Endothelial cell of umbilical vein (primary cell): ENCODE measurements around the gene CACNA1S. TPM values are rescaled to one million over a fixed set of nuclear protein-coding genes. Genes with fewer than 3 reads are reported as not detected.

Source experiments
- BruUV-seq: library from RNA; stranded (reverse); fragments of 400-500 nt; replicated peaks from 2 replicates; lab custom pipeline; 2021; lab: Mats Ljungman, UMichigan
- CTCF ChIA-PET: fragments of 300-600, 350-600 bp; sonication (Branson Sonifier 250); formaldehyde crosslinking; loops from one replicate; lab custom pipeline; 2021; ENCODE audit warnings: antibody characterized with exemption, inconsistent platforms; lab: Charles Lee
- POLR2A ChIA-PET: fragments of 300-600, 350-600 bp; sonication (Branson Sonifier 250); formaldehyde crosslinking; loops from one replicate; lab custom pipeline; 2021; ENCODE audit warnings: antibody characterized with exemption, inconsistent platforms; lab: Charles Lee
- DNase-seq: peaks from one replicate; pipeline ENCODE4 v3.0.0-alpha.2; 2011; ENCODE audit warnings: low read depth, low spot score
- FAIRE-seq: peaks from 2 replicates; lab custom pipeline; 2011; peaks lifted over from hg19 to GRCh38; lab: Jason Lieb, UNC
- H2AFZ ChIP-seq: 2 replicates; pipeline ENCODE4 v1.6.0; 2012; ENCODE audit warnings: low read depth, low read length, control low read depth, inconsistent platforms
- H3K27ac ChIP-seq: 2 replicates; pipeline ENCODE4 v1.5.1; 2011; ENCODE audit warnings: low read depth, mild to moderate bottlenecking, control low read depth, low read length, moderate library complexity; ENCODE audit not compliant: insufficient read depth
- H3K27me3 ChIP-seq, 2 experiments: 2 replicates each; pipeline versions ENCODE4 v1.6.0 to v1.6.1; 2011; ENCODE audit warnings: low read length in 2 of 2, mixed read lengths in 1 of 2; ENCODE audit not compliant: control insufficient read depth in 2 of 2, insufficient read depth in 2 of 2
- H3K36me3 ChIP-seq, 2 experiments: 2 replicates in 1 of 2; 3 replicates in 1 of 2; pipeline ENCODE4 v1.5.1; 2011; ENCODE audit warnings: low read length in 2 of 2, mild to moderate bottlenecking in 1 of 2, moderate library complexity in 1 of 2; ENCODE audit not compliant: control insufficient read depth in 2 of 2, insufficient read depth in 2 of 2; ENCODE audit errors: extremely low read depth in 1 of 2
- H3K4me1 ChIP-seq: 3 replicates; pipeline ENCODE4 v1.5.1; 2011; ENCODE audit warnings: mild to moderate bottlenecking, low read length; ENCODE audit not compliant: control insufficient read depth, insufficient read depth; ENCODE audit errors: extremely low read depth
- H3K4me2 ChIP-seq: 2 replicates; pipeline ENCODE4 v1.6.1; 2011; ENCODE audit warnings: low read length, control low read depth, mixed read lengths; ENCODE audit not compliant: insufficient read depth
- H3K4me3 ChIP-seq, 3 experiments: fragments of 200-600 bp in 1 of 3; sonication (generic), shearing (Covaris generic) in 1 of 3; replicated peaks in 1 of 3; 2 replicates each; pipeline ENCODE4 v1.5.1; 2011 to 2016; ENCODE audit warnings: control low read depth in 3 of 3, low read length in 3 of 3, mild to moderate bottlenecking in 2 of 3, inconsistent platforms in 1 of 3, low read depth in 1 of 3, moderate library complexity in 1 of 3; ENCODE audit not compliant: insufficient read depth in 1 of 3
- H3K79me2 ChIP-seq: 2 replicates; pipeline ENCODE4 v1.6.0; 2012; ENCODE audit warnings: low read length, inconsistent platforms; ENCODE audit not compliant: control insufficient read depth, insufficient read depth
- H3K9ac ChIP-seq: replicated peaks from 2 replicates; pipeline ENCODE3; 2011; ENCODE audit warnings: low read length, control low read depth; ENCODE audit not compliant: insufficient read depth; ENCODE audit errors: extremely low read depth
- H3K9me1 ChIP-seq: replicated peaks from 3 replicates; pipeline ENCODE4 v1.6.0; 2011; ENCODE audit warnings: mild to moderate bottlenecking, low read length; ENCODE audit not compliant: control insufficient read depth, insufficient read depth; ENCODE audit errors: extremely low read depth
- H3K9me3 ChIP-seq: replicated peaks from 2 replicates; pipeline ENCODE4 v1.5.1; 2012; ENCODE audit warnings: low read length, inconsistent platforms; ENCODE audit not compliant: control insufficient read depth, insufficient read depth
- H4K20me1 ChIP-seq: replicated peaks from 2 replicates; pipeline ENCODE3; 2011; ENCODE audit warnings: mild to moderate bottlenecking, low read length; ENCODE audit not compliant: control insufficient read depth, insufficient read depth; ENCODE audit errors: extremely low read depth
- CTCF ChIP-seq, 2 donors: IDR thresholded peaks; 1 replicate in 1 of 2; 2 replicates in 1 of 2; pipeline ENCODE4 v1.5.1; 2011; ENCODE audit warnings: low read length in 2 of 2, mild to moderate bottlenecking in 2 of 2, moderate library complexity in 2 of 2, control low read depth in 1 of 2, inconsistent platforms in 1 of 2, low read depth in 1 of 2; ENCODE audit not compliant: insufficient read depth in 1 of 2; ENCODE audit errors: extremely low read depth in 1 of 2
- EZH2 ChIP-seq: IDR thresholded peaks from 2 replicates; pipeline ENCODE4 v1.6.1; 2012; ENCODE audit warnings: borderline replicate concordance, low read depth, mild to moderate bottlenecking, moderate library complexity, low read length, inconsistent platforms; ENCODE audit not compliant: severe bottlenecking
- FOS ChIP-seq: IDR thresholded peaks from 2 replicates; pipeline ENCODE4 v1.6.1; 2011; ENCODE audit warnings: mild to moderate bottlenecking, low read length, moderate library complexity, borderline replicate concordance; ENCODE audit not compliant: insufficient read depth
- GATA2 ChIP-seq: IDR thresholded peaks from 2 replicates; pipeline ENCODE4 v1.7.0; 2011; ENCODE audit warnings: low read depth, mild to moderate bottlenecking, moderate library complexity, mixed read lengths, low read length; ENCODE audit not compliant: insufficient read length, insufficient read depth
- JUN ChIP-seq: IDR thresholded peaks from 2 replicates; pipeline ENCODE4 v1.6.1; 2011; ENCODE audit warnings: borderline replicate concordance, low read depth; ENCODE audit not compliant: insufficient read length, insufficient read depth
- MAX ChIP-seq: IDR thresholded peaks from 2 replicates; pipeline ENCODE4 v1.6.1; 2011; ENCODE audit not compliant: insufficient read depth, insufficient read length
- MYC ChIP-seq: IDR thresholded peaks from one replicate; pipeline ENCODE4 v1.6.1; 2011; ENCODE audit warnings: mild to moderate bottlenecking, low read depth, low read length
- POLR2A ChIP-seq: IDR thresholded peaks from 2 replicates; pipeline ENCODE4 v1.6.1; 2012; ENCODE audit warnings: low read depth, mild to moderate bottlenecking, control low read depth, low read length
- POLR2AphosphoS5 ChIP-seq: IDR thresholded peaks from 2 replicates; pipeline ENCODE4 v1.6.1; 2012; ENCODE audit warnings: low read depth, mild to moderate bottlenecking, control low read depth, low read length, moderate library complexity; ENCODE audit not compliant: insufficient read depth
- dilution Hi-C: fragments of 300-500 bp; cut with MboI; formaldehyde crosslinking; loops from one replicate; pipeline ENCODE4 v1.15.0; 2019; ENCODE audit warnings: low sequenced_read_pairs; ENCODE audit not compliant: extremely low pct_ligation_motif_present
- intact Hi-C: fragments of 100-400 bp; cut with micrococcal nuclease; formaldehyde crosslinking; loops from one replicate; pipeline ENCODE4 v1.10.0; 2022
- polyA plus RNA-seq, 4 experiments: library from polyadenylated mRNA; depleted of rRNA in 3 of 4; stranded (reverse) in 3 of 4; unstranded in 1 of 4; fragments of >200 nt; gene quantifications; 2 replicates each; pipeline versions ENCODE4 v1.2.1 to v1.2.3, GENCODE V29; 2011 to 2012; ENCODE audit warnings: missing spikeins in 1 of 4
- total RNA-seq: library from RNA; stranded (reverse); gene quantifications from 2 replicates; pipeline ENCODE4 v1.2.3, GENCODE V29; 2021

CACNA1S gene
- total and polyA plus RNA-seq, 2 donors (not counting 3 experiments of a cell fraction or from before 2014, with no cell fraction given): not detected

DNA sequence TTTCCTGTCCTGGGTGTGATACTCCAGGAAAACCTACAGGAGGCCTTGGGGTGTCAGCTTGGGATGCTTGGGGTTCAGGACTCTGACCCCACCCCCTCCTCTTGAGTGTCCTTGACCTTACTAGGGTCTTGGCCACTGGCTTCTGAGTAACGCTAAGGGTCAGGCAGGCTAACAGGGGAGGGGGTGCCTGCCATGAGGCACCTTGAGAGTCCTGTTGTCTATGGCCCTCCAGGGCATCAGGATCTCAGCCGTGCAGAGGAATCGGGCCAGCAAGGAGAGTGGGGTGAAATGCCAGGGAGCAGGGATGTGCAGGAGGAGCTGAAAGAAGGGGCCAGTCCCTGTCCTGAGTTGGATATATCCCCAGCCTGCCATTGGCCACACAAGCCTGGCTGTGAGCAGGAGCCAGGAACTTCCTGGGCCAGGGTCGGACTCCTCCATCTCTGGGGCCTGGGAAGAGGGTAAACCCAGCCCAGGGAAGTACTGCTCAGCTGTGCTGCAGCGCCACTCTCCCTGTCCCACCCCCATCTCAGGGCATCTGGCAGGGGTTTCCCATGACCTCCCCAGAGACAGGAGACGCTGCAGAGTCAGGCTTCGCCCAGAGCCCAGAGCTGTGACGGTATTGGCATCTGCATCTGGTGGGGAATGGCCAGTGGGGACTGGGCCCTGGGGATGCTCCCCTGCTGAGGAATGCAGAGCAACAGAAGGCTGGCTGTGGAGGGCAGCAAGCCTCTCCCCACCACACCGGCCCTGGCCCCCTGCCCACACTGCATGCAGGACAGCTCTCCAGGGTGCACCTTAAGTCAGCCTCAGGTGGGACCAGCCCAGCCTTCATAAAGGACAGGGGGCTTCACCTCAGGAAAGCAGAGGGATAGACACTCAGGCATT lies 95.0 kb downstream of the CACNA1S start:
- FAIRE-seq (no peak), DNase-seq (no peak)
- dilution Hi-C loops: no loop called here
- no peak overlapping the region for H2AFZ ChIP-seq
- no peak overlapping the region for H3K9ac ChIP-seq
- no peaks in the 10 kb centered on the region for H3K9me1 ChIP-seq
- H3K9me3 ChIP-seq: no peaks in the 10 kb centered on the region
- H4K20me1 ChIP-seq: no peaks in the 10 kb centered on the region
- ChIA-PET CTCF (interaction anchor here (0.8 to 4.4 kb wide), 8 partner anchors 8 to 45 kb away, joined by 3 to 66 read pairs (median 9); partner anchors contain the start of gene KIF21B), POLR2A (no interaction called here)
- intact Hi-C loops: no loop called here
- H3K79me2 ChIP-seq: no peaks in the 10 kb centered on the region
- no peaks in the 10 kb centered on the region for H3K27me3 ChIP-seq
- no TSS peak for BruUV-seq
- peaks cover 36% of the 10 kb centered on the region for H3K4me1 ChIP-seq
- no peak overlapping the region for H3K4me2 ChIP-seq
- TF ChIP-seq MYC (no peak), POLR2AphosphoS5 (no peak), EZH2 (no peak), JUN (no peak), MAX (no peak), POLR2A (no peak), GATA2 (no peak), CTCF (IDR thresholded peaks at IDR 0.05; ENCODE audit: extremely low read depth in 1 of 2, insufficient read depth in 1 of 2, low read depth in 1 of 2, low read length in 2 of 2) (no peak), FOS (no peak)
- H3K27ac ChIP-seq: no peak overlapping the region
- H3K4me3 ChIP-seq: no peak overlapping the region
- no peaks in the 10 kb centered on the region for H3K36me3 ChIP-seq
